Measurements from ENCODE around the gene TRMT2A. TPM values are rescaled to one million over a fixed set of nuclear protein-coding genes. Genes with fewer than 3 reads are reported as not detected.

TRMT2A gene
- total RNA-seq, 5 donors from 2014 or later (not counting 1 experiment from before 2014, with no cell fraction given), result 87.6 to 136 (median 123) TPM

GRCh38 chr22:20130731-20131596 lies 13.9 kb upstream of the TRMT2A start:
- Mint-ChIP-seq H3K27ac (peak overlapping the region; percentile 15 to 64), H3K27me3 (no peaks in the 10 kb centered on the region), H3K36me3 (peaks cover 8% of the 10 kb centered on the region), H3K4me1 (peaks cover 24 to 37% (median 37%) of the 10 kb centered on the region in 3 donors), H3K4me3 (peak overlapping the region; percentile 55 to 68 (median 55)), H3K9me3 (no peaks in the 10 kb centered on the region)
- peaks cover 6 to 12% of the 10 kb centered on the region in 2 donors for H3K36me3 ChIP-seq (ENCODE audit: control insufficient read depth in 2 of 2, extremely low read depth in 1 of 2, insufficient read depth in 1 of 2, low read length in 1 of 2)
- peak; percentile 54 to 85 (median 72) for DNase-seq
- H3K27ac ChIP-seq (ENCODE audit: low read length), result peak overlapping the region; percentile 62
- H3K4me3 ChIP-seq (ENCODE audit: control insufficient read depth in 1 of 2, extremely low read depth in 1 of 2, low read length in 1 of 2), result peak overlapping the region; percentile 71 to 80
- POLR2A ChIA-PET, result no interaction called here
- under 1% methylated on average over 57 of the region's 70 CpGs for WGBS (ENCODE audit: insufficient coverage)
- peaks cover 9 to 56% of the 10 kb centered on the region in 2 experiments for H3K4me1 ChIP-seq (ENCODE audit: control insufficient read depth in 1 of 2, extremely low read depth in 1 of 2, insufficient read depth in 2 of 2, low read length in 2 of 2)
- H3K9me3 ChIP-seq, result no peaks in the 10 kb centered on the region
- no peaks in the 10 kb centered on the region for H3K27me3 ChIP-seq (replicated peaks in 1 of 2; ENCODE audit: control insufficient read depth in 2 of 2, extremely low read depth in 1 of 2, insufficient read depth in 2 of 2, low read length in 1 of 2)
- peak; percentile 85 to 87 (median 86) for ATAC-seq (replicated peaks in 1 of 4)
- CTCF ChIA-PET, result no interaction called here

DNA sequence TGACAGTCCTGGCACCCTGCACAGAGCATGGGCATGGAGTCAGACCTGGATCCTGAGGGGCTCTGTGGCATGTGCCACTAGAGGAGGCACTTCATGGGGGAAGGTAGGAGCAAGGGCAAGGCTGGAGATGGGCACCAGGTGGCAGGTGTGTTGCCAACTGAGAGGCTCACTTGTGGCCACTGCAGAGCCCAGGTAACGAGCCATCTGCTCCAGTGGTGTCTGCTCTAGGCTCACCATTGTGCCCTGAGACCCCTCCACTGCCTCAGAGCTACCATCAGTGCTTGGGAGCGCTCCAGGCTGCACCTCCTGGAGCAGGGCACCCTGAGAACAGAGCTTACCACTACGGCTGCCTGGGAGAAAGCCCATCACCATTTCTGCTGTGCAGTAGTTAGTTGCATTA lies 13.3 kb upstream of the TRMT2A start:
- Histone ChIP-seq H3K4me3 (ENCODE audit: control insufficient read depth in 1 of 2, extremely low read depth in 1 of 2, low read length in 1 of 2) (no peak overlapping the region), H3K27ac (ENCODE audit: low read length) (peak overlapping the region; percentile 45), H3K4me1 (ENCODE audit: control insufficient read depth in 1 of 2, extremely low read depth in 1 of 2, insufficient read depth in 2 of 2, low read length in 2 of 2) (peaks cover 9 to 50% of the 10 kb centered on the region in 2 experiments), H3K36me3 (ENCODE audit: control insufficient read depth in 2 of 2, extremely low read depth in 1 of 2, insufficient read depth in 1 of 2, low read length in 1 of 2) (peaks cover 12 to 19% of the 10 kb centered on the region in 2 donors), H3K9me3 (no peaks in the 10 kb centered on the region), H3K27me3 (replicated peaks in 1 of 2; ENCODE audit: control insufficient read depth in 2 of 2, extremely low read depth in 1 of 2, insufficient read depth in 2 of 2, low read length in 1 of 2) (no peaks in the 10 kb centered on the region)
- Mint-ChIP-seq H3K36me3 (peaks cover 11% of the 10 kb centered on the region), H3K27me3 (no peaks in the 10 kb centered on the region), H3K27ac (peak overlapping the region; percentile 64 to 76), H3K9me3 (no peaks in the 10 kb centered on the region), H3K4me3 (peak overlapping the region; percentile 41 to 68 (median 55)), H3K4me1 (peaks cover 24 to 36% (median 36%) of the 10 kb centered on the region in 3 donors)
- peak in 1 of 4 experiments; percentile 9 for ATAC-seq (replicated peaks in 1 of 4)
- 63% methylated on average over 1 of the region's 3 CpGs for WGBS (ENCODE audit: insufficient coverage)
- peak in 7 of 35 experiments; percentile 14 to 50 (median 22) for DNase-seq
- ChIA-PET CTCF (interaction anchor here in 1 of 2 donors (1.2 kb wide), 1 partner anchor 162 kb away, joined by 3 read pairs; no protein-coding TSS in a partner anchor), POLR2A (no interaction called here)

DNA sequence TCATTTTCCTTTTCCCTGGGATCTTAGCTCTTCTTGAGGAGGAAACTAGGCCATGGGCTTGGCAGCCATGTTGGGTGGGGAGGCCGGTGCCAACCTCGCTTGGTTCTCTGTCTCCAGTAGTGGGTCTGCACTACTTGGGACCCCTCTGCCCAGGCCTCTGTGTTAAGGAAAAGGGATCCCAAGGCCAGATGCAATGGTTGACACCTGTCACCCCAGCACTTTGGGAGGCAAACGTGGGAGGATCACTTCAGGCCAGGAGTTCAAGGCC lies 12.7 kb upstream of the TRMT2A start:
- 80% methylated on average over 1 of the region's 3 CpGs for WGBS (ENCODE audit: insufficient coverage)
- H3K27ac Mint-ChIP-seq, result peak overlapping the region; percentile 71 to 86
- ChIA-PET POLR2A (no interaction called here), CTCF (interaction anchor here (0.6 to 1.6 kb wide), 5 partner anchors 12 to 161 kb away, joined by 3 to 5 read pairs (median 4); partner anchors contain the start of genes TANGO2 (in 1 of the 2) and TRMT2A (in 1 of the 2))
- DNase-seq (no peak), ATAC-seq (replicated peaks in 1 of 4) (no peak)
- Histone ChIP-seq H3K9me3 (no peaks in the 10 kb centered on the region), H3K27ac (ENCODE audit: low read length) (no peak overlapping the region), H3K36me3 (ENCODE audit: control insufficient read depth in 2 of 2, extremely low read depth in 1 of 2, insufficient read depth in 1 of 2, low read length in 1 of 2) (peaks cover 15 to 25% of the 10 kb centered on the region in 2 donors), H3K4me1 (ENCODE audit: control insufficient read depth in 1 of 2, extremely low read depth in 1 of 2, insufficient read depth in 2 of 2, low read length in 2 of 2) (peaks cover 9 to 47% of the 10 kb centered on the region in 2 experiments), H3K4me3 (ENCODE audit: control insufficient read depth in 1 of 2, extremely low read depth in 1 of 2, low read length in 1 of 2) (no peak overlapping the region), H3K27me3 (replicated peaks in 1 of 2; ENCODE audit: control insufficient read depth in 2 of 2, extremely low read depth in 1 of 2, insufficient read depth in 2 of 2, low read length in 1 of 2) (no peaks in the 10 kb centered on the region)
- peak overlapping the region in 2 of 3 donors; percentile 55 to 68 for H3K4me3 Mint-ChIP-seq
- peaks cover 14% of the 10 kb centered on the region for H3K36me3 Mint-ChIP-seq
- no peaks in the 10 kb centered on the region for H3K27me3 Mint-ChIP-seq
- no peaks in the 10 kb centered on the region for H3K9me3 Mint-ChIP-seq
- peaks cover 24 to 33% (median 31%) of the 10 kb centered on the region in 3 donors for H3K4me1 Mint-ChIP-seq

DNA sequence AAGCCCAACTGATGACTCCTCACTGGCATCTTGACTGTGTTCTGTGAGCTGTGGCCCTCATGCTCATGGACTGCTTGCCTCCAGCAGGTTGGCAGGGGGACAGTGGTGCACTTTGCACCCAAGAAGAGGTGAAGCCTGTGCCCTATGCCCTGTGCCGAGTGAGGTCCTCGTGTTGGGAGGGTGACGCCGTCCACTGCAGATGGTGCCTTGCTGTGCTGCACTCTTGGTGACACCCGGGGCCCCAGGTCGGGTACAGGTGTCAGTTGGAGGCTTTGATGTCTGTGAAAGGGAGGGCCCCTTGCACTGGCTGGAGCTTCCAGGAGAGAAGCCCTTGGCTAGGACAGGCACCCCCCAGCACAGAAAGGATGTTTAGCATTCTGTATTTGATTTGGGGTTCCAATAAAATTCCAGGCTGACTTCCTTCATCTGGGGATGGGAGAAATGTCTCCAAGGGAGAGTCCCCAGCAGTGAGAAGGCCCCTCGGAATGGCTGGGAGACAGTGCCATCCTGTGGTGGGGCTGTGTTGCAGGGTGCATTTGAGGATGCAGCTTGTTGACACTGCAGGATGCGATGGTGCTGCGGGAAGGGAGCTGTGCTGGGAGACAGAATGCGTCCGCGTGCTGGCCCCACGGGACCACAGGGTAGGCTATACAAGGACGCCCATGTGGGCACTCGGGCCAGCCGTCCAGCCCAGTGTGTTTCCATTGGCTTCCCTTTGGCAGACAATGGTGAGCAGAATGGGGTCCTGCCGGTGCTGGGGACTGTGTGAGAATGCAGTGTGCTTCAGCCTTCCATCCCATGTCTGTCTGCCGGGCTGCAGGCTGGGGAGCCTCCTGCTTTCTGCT lies 12.1 kb upstream of the TRMT2A start:
- no peaks in the 10 kb centered on the region for H3K9me3 ChIP-seq
- Mint-ChIP-seq H3K27ac (peak overlapping the region; percentile 71 to 86), H3K4me3 (peak overlapping the region; percentile 32 to 68 (median 55)), H3K36me3 (peaks cover 14% of the 10 kb centered on the region), H3K27me3 (no peaks in the 10 kb centered on the region), H3K9me3 (no peaks in the 10 kb centered on the region), H3K4me1 (peaks cover 18 to 28% (median 27%) of the 10 kb centered on the region in 3 donors)
- peak in 1 of 4 experiments; percentile 21 for ATAC-seq (replicated peaks in 1 of 4)
- ChIA-PET CTCF (interaction anchor here (0.6 to 1.6 kb wide), 5 partner anchors 12 to 160 kb away, joined by 3 to 5 read pairs (median 4); partner anchors contain the start of genes TANGO2 (in 1 of the 2) and TRMT2A (in 1 of the 2)), POLR2A (no interaction called here)
- DNase-seq, result peak in 34 of 35 experiments; percentile 24 to 73 (median 47)
- no peak overlapping the region for H3K27ac ChIP-seq (ENCODE audit: low read length)
- H3K4me1 ChIP-seq (ENCODE audit: control insufficient read depth in 1 of 2, extremely low read depth in 1 of 2, insufficient read depth in 2 of 2, low read length in 2 of 2), result peaks cover 9 to 47% of the 10 kb centered on the region in 2 experiments
- H3K4me3 ChIP-seq (ENCODE audit: control insufficient read depth in 1 of 2, extremely low read depth in 1 of 2, low read length in 1 of 2), result no peak overlapping the region
- no peaks in the 10 kb centered on the region for H3K27me3 ChIP-seq (replicated peaks in 1 of 2; ENCODE audit: control insufficient read depth in 2 of 2, extremely low read depth in 1 of 2, insufficient read depth in 2 of 2, low read length in 1 of 2)
- peaks cover 17 to 28% of the 10 kb centered on the region in 2 donors for H3K36me3 ChIP-seq (ENCODE audit: control insufficient read depth in 2 of 2, extremely low read depth in 1 of 2, insufficient read depth in 1 of 2, low read length in 1 of 2)
- 31% methylated on average over 15 of the region's 18 CpGs for WGBS (ENCODE audit: insufficient coverage)

- WGBS (ENCODE audit: insufficient coverage), result 72% methylated on average over 2 of the region's 2 CpGs
- H3K27me3 Mint-ChIP-seq, result no peaks in the 10 kb centered on the region
- Histone ChIP-seq H3K27me3 (replicated peaks in 1 of 2; ENCODE audit: control insufficient read depth in 2 of 2, extremely low read depth in 1 of 2, insufficient read depth in 2 of 2, low read length in 1 of 2) (no peaks in the 10 kb centered on the region), H3K4me1 (ENCODE audit: control insufficient read depth in 1 of 2, extremely low read depth in 1 of 2, insufficient read depth in 2 of 2, low read length in 2 of 2) (peaks cover 7 to 47% of the 10 kb centered on the region in 2 experiments), H3K9me3 (no peaks in the 10 kb centered on the region), H3K4me3 (ENCODE audit: control insufficient read depth in 1 of 2, extremely low read depth in 1 of 2, low read length in 1 of 2) (no peak overlapping the region), H3K36me3 (ENCODE audit: control insufficient read depth in 2 of 2, extremely low read depth in 1 of 2, insufficient read depth in 1 of 2, low read length in 1 of 2) (peaks cover 20 to 32% of the 10 kb centered on the region in 2 donors), H3K27ac (ENCODE audit: low read length) (no peak overlapping the region)
- peak overlapping the region; percentile 71 to 86 for H3K27ac Mint-ChIP-seq
- no peaks in the 10 kb centered on the region for H3K9me3 Mint-ChIP-seq
- ChIA-PET POLR2A (no interaction called here), CTCF (interaction anchor here in 1 of 2 donors (1.6 kb wide), 1 partner anchor 157 kb away, joined by 4 read pairs; no protein-coding TSS in a partner anchor)
- peaks cover 12 to 23% (median 21%) of the 10 kb centered on the region in 3 donors for H3K4me1 Mint-ChIP-seq
- DNase-seq (no peak), ATAC-seq (replicated peaks in 1 of 4) (no peak)
- peaks cover 14% of the 10 kb centered on the region for H3K36me3 Mint-ChIP-seq
- no peak overlapping the region for H3K4me3 Mint-ChIP-seq
Measured at GRCh38 chr22:20128619-20128901, 11.5 kb upstream of the TRMT2A start.
